ENCODE measurements around the gene GSTM3. TPM values are rescaled to one million over a fixed set of nuclear protein-coding genes. Genes with fewer than 3 reads are reported as not detected.
"Not testable (repeated sequence)": the region's sequence is repeated elsewhere in the genome, so short reads cannot be mapped to it uniquely, and the experiment has no call there.

The GSTM3 gene
- total RNA-seq, 1 donor from 2014 or later, result 29.7 TPM

DNA sequence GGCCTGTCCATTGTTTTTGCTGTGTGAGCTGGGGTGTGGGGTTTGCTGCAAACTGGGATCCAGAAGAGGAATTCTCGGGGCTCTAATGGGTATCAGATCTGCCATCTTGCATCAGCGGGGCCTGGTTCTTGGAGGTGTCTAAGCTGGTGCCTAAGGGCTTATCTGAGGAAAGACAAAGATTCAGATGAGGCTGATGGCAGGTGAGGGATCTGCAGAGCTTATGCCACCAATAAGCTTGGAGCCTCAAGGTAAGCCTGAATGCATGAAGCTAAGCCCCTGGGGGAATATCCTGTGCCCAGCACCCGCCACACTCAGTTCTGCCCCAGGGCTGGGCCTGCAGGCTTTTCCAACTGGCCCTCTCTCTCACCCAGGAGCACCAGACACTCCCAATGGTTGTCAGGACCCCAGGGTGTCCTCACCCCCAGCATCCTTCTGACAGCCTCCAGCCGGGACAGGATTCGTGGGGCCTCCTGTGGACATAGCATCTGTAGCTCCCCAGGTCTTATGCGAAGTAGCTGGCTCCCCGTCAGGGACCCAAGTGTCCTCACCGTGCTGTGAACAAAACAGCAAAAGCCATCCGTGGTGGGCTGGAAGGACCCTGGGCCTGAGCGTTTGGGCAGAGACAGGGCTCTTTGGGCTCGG is 9.5 kb upstream of the GSTM3 start:
- TF ChIP-seq, protein P1, sequence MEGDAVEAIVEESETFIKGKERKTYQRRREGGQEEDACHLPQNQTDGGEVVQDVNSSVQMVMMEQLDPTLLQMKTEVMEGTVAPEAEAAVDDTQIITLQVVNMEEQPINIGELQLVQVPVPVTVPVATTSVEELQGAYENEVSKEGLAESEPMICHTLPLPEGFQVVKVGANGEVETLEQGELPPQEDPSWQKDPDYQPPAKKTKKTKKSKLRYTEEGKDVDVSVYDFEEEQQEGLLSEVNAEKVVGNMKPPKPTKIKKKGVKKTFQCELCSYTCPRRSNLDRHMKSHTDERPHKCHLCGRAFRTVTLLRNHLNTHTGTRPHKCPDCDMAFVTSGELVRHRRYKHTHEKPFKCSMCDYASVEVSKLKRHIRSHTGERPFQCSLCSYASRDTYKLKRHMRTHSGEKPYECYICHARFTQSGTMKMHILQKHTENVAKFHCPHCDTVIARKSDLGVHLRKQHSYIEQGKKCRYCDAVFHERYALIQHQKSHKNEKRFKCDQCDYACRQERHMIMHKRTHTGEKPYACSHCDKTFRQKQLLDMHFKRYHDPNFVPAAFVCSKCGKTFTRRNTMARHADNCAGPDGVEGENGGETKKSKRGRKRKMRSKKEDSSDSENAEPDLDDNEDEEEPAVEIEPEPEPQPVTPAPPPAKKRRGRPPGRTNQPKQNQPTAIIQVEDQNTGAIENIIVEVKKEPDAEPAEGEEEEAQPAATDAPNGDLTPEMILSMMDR (IDR thresholded peaks at IDR 0.05), result no peak
- H3K27ac ChIP-seq, result no peak overlapping the region
- H3K36me3 ChIP-seq, result no peaks in the 10 kb centered on the region
- H3K27me3 ChIP-seq, result no peaks in the 10 kb centered on the region
- H3K4me3 ChIP-seq, result no peak overlapping the region
- intact Hi-C loops (cut with DNase I), result no loop called here
- no peaks in the 10 kb centered on the region for H3K4me1 ChIP-seq
- ATAC-seq (no peak), DNase-seq (no peak)
- H3K9me3 ChIP-seq, result no peaks in the 10 kb centered on the region

DNA sequence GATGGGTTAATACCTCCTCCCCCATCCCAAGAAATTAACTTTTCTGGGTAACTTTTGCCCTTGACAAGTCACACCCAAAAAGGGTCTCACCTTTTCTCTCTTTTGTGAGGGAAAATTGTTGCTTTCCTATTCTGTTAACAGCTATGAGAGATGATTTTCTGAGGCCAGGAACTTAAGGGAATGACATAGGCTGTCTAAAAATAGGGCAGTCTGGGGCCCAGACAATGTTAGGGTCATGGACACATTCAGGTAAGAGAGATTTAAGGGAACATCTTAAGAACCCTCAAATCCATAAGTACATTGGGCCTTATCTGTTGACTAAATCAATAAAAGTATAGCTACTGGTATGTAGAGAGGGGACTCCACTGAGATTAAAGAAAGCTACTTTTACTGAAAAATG is 8.4 kb upstream of the GSTM3 start:
- TF ChIP-seq, protein P1 (IDR thresholded peaks at IDR 0.05), result no peak
- no peak for DNase-seq
- no peak overlapping the region for H3K4me3 ChIP-seq
- intact Hi-C loops (cut with DNase I), result no loop called here
- no peaks in the 10 kb centered on the region for H3K4me1 ChIP-seq
- no peak overlapping the region for H3K27ac ChIP-seq
- H3K36me3 ChIP-seq, result no peaks in the 10 kb centered on the region
- H3K27me3 ChIP-seq, result no peaks in the 10 kb centered on the region
- H3K9me3 ChIP-seq, result no peaks in the 10 kb centered on the region
- no peak for ATAC-seq

DNA sequence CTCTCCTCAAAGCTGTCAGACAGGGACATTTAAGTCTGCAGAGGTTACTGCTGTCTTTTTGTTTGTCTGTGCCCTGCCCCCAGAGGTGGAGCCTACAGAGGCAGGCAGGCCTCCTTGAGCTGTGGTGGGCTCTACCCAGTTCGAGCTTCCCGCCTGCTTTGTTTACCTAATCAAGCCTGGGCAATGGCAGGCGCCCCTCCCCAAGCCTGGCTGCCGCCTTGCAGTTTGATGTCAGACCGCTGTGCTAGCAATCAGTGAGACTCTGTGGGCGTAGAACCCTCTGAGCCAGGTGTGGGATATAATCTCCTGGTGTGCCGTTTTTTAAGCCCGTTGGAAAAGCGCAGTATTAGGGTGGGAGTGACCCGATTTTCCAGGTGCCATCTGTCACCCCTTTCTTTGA is 7.5 kb upstream of the GSTM3 start:
- H3K4me1 ChIP-seq; ATAC-seq; H3K36me3 ChIP-seq; H3K27ac ChIP-seq; H3K4me3 ChIP-seq; H3K27me3 ChIP-seq; H3K9me3 ChIP-seq; DNase-seq; intact Hi-C loops (cut with DNase I): not testable (repeated sequence)

DNA sequence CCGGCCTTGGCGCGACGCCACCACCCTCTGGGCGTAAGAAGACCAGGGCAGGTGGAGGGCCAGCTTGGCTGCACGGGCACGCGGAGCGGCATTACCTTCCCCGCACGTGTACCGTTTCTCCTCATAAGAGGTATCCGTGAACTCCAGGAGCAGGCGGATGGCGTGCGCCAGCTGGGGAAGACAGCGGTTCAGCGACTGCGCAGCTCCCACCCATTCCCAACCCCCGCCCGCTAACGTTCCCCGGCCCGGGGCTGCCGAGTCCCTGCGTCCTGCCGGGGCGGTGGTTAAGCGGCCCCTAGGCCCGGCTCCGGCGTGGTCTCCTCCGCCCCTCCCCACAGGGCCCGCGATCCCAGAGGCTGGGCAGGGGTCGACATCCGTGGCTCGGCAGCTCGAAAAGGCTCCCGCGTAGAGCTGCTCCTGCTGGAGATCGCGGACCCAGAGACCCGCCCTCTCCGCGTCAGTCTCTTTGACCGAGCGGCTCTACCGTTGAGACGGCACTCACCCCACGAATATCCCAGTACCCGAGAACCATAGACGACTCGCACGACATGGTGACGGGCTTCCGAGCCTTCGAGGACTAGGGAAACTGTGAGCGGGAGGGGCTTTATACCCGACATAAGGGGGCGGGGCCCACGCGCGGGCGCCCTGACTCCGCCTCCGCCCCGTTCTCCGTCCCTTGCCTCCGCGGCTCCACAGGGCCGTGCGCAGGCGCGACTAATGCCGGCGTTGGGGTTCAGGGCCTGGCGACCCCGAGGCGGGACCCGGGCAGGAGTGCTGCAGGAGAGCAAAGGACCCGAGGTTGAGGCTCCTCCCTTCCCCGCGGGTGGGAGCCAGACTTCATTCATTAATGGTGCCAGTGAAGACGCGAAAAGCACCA is 862 bp downstream of the GSTM3 start:
- intact Hi-C loops (cut with DNase I), result no loop called here
- no peaks in the 10 kb centered on the region for H3K36me3 ChIP-seq
- H3K4me1 ChIP-seq, result peaks cover 8% of the 10 kb centered on the region
- H3K9me3 ChIP-seq, result no peaks in the 10 kb centered on the region
- peak overlapping the region; percentile 77 for H3K4me3 ChIP-seq
- ATAC-seq (peak; percentile 98), DNase-seq (peak; percentile 88)
- no peaks in the 10 kb centered on the region for H3K27me3 ChIP-seq
- TF ChIP-seq, protein P1 (IDR thresholded peaks at IDR 0.05), result no peak
- peak overlapping the region; percentile 67 for H3K27ac ChIP-seq

DNA sequence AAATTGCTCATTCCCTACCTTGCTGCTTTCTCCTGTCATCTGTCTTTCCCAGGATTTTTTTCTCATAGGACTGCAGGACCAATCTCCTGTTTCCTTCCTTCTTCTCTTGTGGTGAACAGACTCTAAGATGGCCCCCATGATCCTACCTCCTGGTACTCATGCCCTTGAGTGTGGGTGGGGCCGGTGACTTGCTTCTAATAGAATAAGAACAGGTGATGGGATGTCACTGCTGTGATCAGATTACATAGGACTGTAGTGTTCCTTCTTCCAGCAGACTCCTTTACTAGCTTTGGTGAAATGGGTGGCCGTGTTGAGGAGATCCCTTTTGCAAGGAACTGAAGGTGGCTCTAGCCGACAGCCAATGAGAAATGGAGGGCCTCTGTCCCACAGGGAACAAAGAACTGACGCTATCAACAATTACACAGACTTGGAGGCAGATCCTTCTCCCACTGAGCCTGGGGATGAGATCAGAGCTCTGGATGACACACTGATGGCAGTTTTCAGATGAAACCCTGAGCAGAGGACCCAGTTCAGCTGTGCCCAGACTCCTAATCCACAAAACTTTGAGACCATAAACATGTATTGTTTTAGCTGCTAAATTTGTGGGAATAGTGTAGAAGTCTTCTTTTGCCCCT is 7.5 kb downstream of the GSTM3 start:
- H3K36me3 ChIP-seq, result no peaks in the 10 kb centered on the region
- TF ChIP-seq, protein P1 (IDR thresholded peaks at IDR 0.05), result no peak
- H3K27ac ChIP-seq, result no peak overlapping the region
- no peak overlapping the region for H3K4me3 ChIP-seq
- no peak for DNase-seq
- intact Hi-C loops (cut with DNase I), result no loop called here
- no peaks in the 10 kb centered on the region for H3K4me1 ChIP-seq
- no peak for ATAC-seq
- H3K9me3 ChIP-seq, result no peaks in the 10 kb centered on the region
- H3K27me3 ChIP-seq, result no peaks in the 10 kb centered on the region

DNA sequence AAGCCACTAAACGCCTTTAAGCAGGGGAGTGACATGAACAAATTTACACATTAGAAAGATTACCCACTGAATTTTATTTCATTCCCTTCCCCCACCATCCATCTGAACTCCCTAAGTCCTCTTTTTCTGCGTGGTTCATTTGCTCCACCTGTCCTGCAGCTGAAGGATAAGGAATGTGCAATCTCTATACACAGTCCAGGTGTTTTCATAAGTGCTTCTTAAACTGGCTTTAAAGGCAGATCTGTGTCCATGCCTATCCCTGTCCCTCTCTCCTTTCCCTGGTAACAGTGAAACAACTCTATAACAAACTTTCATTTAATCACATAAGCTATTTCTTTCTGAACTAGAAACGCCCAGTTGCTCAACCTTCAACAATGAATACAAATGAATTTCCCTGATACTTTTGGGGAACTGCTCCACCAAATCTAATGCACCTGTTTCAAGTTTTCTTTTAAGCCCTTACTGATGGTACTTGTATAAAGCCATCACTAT is 8.4 kb downstream of the GSTM3 start:
- intact Hi-C loops (cut with DNase I), result no loop called here
- H3K27ac ChIP-seq, result no peak overlapping the region
- H3K4me3 ChIP-seq, result no peak overlapping the region
- ATAC-seq (no peak), DNase-seq (no peak)
- TF ChIP-seq, protein P1 (IDR thresholded peaks at IDR 0.05), result no peak
- no peaks in the 10 kb centered on the region for H3K9me3 ChIP-seq
- H3K4me1 ChIP-seq, result no peaks in the 10 kb centered on the region
- no peaks in the 10 kb centered on the region for H3K36me3 ChIP-seq
- no peaks in the 10 kb centered on the region for H3K27me3 ChIP-seq
